K562 (cell line): ENCODE data around the gene SATB1.

Experiments
- RBM39 ChIP-seq: fragments of 200-400 bp; formaldehyde crosslinking; optimal IDR thresholded peaks from 2 replicates; pipeline ENCODE3; 2018; ENCODE audit warnings: low read depth, low read length
- SMC3 ChIP-seq: conservative IDR thresholded peaks from 2 replicates; pipeline ENCODE4 v1.6.1; 2011; ENCODE audit warnings: low read depth, low read length, improper control_type of control experiment; ENCODE audit not compliant: insufficient read depth
- TF ChIP-seq, protein P1 (sequence below): fragments of 250-450 bp; sonication (Bioruptor Pico); IDR thresholded peaks from 2 replicates; pipeline ENCODE4 v1.5.0; 2021; ENCODE audit warnings: mild to moderate bottlenecking, moderate library complexity

DNA sequence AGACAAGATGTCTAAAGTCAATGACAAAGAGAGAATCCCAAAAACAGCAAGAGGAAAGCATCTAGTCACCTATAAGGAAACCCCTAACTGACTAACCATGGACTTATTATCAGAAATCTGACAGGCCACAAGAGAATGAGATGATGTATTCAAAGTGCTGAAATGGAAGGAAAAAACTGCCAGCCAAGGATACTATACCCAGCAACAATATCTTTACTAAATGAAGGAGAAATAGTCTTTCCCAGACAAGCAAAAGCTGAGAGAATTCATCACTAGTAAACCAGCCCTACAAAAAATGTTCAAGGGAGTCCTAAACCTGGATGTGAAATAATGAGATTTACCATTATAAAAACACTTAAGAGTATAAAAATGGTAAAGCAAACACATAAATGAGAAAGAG, 128.0 kb downstream of the SATB1 start:
- TF ChIP-seq SMC3 (no peak), RBM39 (no peak)
- TF ChIP-seq, protein P1, sequence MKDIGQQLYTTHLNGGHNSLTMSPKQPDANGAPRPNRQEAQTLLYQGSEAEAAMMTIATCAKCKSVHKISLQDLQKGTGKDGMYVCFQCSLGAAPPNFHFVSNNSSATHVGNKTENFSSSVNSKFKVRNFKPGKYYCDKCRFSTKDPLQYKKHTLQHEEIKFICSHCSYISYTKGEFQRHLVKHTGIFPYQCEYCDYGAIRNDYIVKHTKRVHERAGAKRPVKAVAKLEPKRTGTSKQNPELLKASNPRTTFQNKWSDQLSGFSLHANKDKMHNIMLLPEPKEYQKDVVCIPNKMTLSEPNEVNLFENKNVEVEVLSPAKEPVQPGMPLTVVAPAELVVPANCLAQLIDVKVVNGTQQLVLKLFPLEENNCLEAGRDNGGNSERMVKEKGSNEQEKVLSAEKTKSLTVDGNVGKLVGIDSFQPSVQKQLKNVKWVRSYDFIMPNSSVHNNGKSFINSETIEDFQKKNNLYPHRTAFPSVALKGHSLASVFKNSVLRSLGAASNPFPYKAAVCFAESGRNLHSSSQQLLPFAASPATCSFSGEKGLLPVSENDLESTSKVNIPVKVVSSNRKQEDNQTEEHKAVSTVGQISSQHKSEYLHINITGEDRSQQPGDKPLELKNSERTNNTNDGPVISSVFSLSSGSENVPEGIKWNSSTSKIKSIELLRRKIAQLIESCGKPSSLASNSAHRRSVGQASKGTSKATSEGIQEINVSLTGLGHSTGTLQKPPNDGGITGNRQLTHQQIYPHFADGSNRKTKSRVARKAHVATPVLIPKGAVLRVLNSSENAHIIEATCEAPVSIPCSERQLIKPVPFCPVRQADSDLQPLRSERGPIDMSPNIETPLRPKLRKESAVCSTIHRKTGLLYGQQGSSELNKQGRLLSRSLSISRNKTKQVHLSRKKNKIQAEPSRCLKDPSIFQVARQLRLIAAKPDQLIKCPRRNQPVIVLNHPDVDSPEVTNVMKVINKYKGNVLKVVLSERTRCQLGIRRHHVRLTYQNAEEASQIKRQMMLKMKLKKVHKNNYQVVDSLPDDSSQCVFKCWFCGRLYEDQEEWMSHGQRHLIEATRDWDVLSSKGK (CRISPR knock-in tag) = no peak
